Measurements from ENCODE around the gene MLPH.

Gene MLPH

GRCh38 chr2:237558961-237559641 lies 72.0 kb downstream of the MLPH start:
- H3K4me3 ChIP-seq (ENCODE audit: low read depth, low read length) = no peak overlapping the region
- no peak for TF ChIP-seq CTCF (IDR thresholded peaks at IDR 0.05; ENCODE audit: insufficient read depth, low read depth, low read length, missing control alignments)
- DNase-seq (ENCODE audit: low read depth) = no peak

- no peak for TF ChIP-seq CTCF (IDR thresholded peaks at IDR 0.05; ENCODE audit: insufficient read depth, low read depth, low read length, missing control alignments)
- H3K4me3 ChIP-seq (ENCODE audit: low read depth, low read length) = no peak overlapping the region
- DNase-seq (ENCODE audit: low read depth) = no peak
These were observed 74.2 kb downstream of the MLPH start for GRCh38 chr2:237561221-237561620.

GRCh38 chr2:237563816-237564215 lies 76.8 kb downstream of the MLPH start:
- DNase-seq (ENCODE audit: low read depth) = no peak
- H3K4me3 ChIP-seq (ENCODE audit: low read depth, low read length) = no peak overlapping the region
- no peak for TF ChIP-seq CTCF (IDR thresholded peaks at IDR 0.05; ENCODE audit: insufficient read depth, low read depth, low read length, missing control alignments)

- no peak overlapping the region for H3K4me3 ChIP-seq (ENCODE audit: low read depth, low read length)
- TF ChIP-seq CTCF (IDR thresholded peaks at IDR 0.05; ENCODE audit: insufficient read depth, low read depth, low read length, missing control alignments) = no peak
- no peak for DNase-seq (ENCODE audit: low read depth)
These were observed 77.6 kb downstream of the MLPH start for GRCh38 chr2:237564526-237565131.

GRCh38 chr2:237565974-237566373 lies 78.9 kb downstream of the MLPH start:
- H3K4me3 ChIP-seq (ENCODE audit: low read depth, low read length) = no peak overlapping the region
- DNase-seq (ENCODE audit: low read depth) = no peak
- no peak for TF ChIP-seq CTCF (IDR thresholded peaks at IDR 0.05; ENCODE audit: insufficient read depth, low read depth, low read length, missing control alignments)

- no peak for DNase-seq (ENCODE audit: low read depth)
- TF ChIP-seq CTCF (IDR thresholded peaks at IDR 0.05; ENCODE audit: insufficient read depth, low read depth, low read length, missing control alignments) = no peak
- H3K4me3 ChIP-seq (ENCODE audit: low read depth, low read length) = no peak within 1 kb of the TSS
These were observed 79.6 kb downstream of the MLPH start, which contains the start of gene PRLH for GRCh38 chr2:237566401-237567235. PRLH (plus strand) TSS chr2:237566574; CDS start chr2:237566574, 0 bp downstream.

Data from GM12865 (cell line).